ENCODE data around the gene GRB10. TPM values are rescaled to one million over a fixed set of nuclear protein-coding genes. Genes with fewer than 3 reads are reported as not detected.

Gene GRB10
- total and polyA plus RNA-seq, 11 donors, result 14.7 to 38.2 (median 28.0) TPM

GRCh38 chr7:50788382-50788781 is 5.7 kb upstream of the GRB10 start:
- peaks cover 0 to 4% (median 0%) of the 10 kb centered on the region in 12 donors for H3K9me3 ChIP-seq
- peaks cover 0 to 73% (median 46%) of the 10 kb centered on the region in 12 donors for H3K4me1 ChIP-seq
- 90 to 99% (median 97%) methylated on average over 5 of the region's 5 CpGs for WGBS, 4 donors
- TF ChIP-seq POLR2A (IDR thresholded peaks at IDR 0.05) (no peak), CTCF (IDR thresholded peaks at IDR 0.05) (no peak)
- no peak for ATAC-seq
- DNase-seq, result no peak
- H3K36me3 ChIP-seq, result no peaks in the 10 kb centered on the region
- H3K27me3 ChIP-seq, result no peaks in the 10 kb centered on the region
- intact Hi-C loops (cut with DNase I), result loop anchor here in 5 of 10 donors (10.0 kb wide), 1 partner anchor 356 kb away; no protein-coding TSS in a partner anchor
- H3K4me3 ChIP-seq, result no peak overlapping the region
- H3K27ac ChIP-seq, result no peak overlapping the region

- ATAC-seq, result no peak
- no peaks in the 10 kb centered on the region for H3K36me3 ChIP-seq
- H3K27me3 ChIP-seq, result no peaks in the 10 kb centered on the region
- H3K27ac ChIP-seq, result no peak overlapping the region
- no peak for DNase-seq
- WGBS, 4 donors, result 70 to 89% (median 77%) methylated on average over 4 of the region's 4 CpGs
- no peak for TF ChIP-seq POLR2A (IDR thresholded peaks at IDR 0.05)
- no peak for TF ChIP-seq CTCF (IDR thresholded peaks at IDR 0.05)
- peaks cover 0 to 4% (median 0%) of the 10 kb centered on the region in 12 donors for H3K9me3 ChIP-seq
- H3K4me1 ChIP-seq, result peaks cover 0 to 73% (median 47%) of the 10 kb centered on the region in 12 donors
- no peak overlapping the region for H3K4me3 ChIP-seq
- intact Hi-C loops (cut with DNase I), result loop anchor here in 5 of 10 donors (10.0 kb wide), 1 partner anchor 357 kb away; no protein-coding TSS in a partner anchor
Measured at GRCh38 chr7:50787825-50788224, 5.1 kb upstream of the GRB10 start.

GRCh38 chr7:50785346-50785745 is 2.6 kb upstream of the GRB10 start:
- Histone ChIP-seq H3K9me3 (peaks cover 0 to 4% (median 0%) of the 10 kb centered on the region in 12 donors), H3K27ac (no peak overlapping the region), H3K4me3 (no peak overlapping the region), H3K27me3 (peaks cover 0 to 6% (median 0%) of the 10 kb centered on the region in 9 donors), H3K36me3 (no peaks in the 10 kb centered on the region), H3K4me1 (peaks cover 0 to 75% (median 42%) of the 10 kb centered on the region in 12 donors)
- intact Hi-C loops (cut with DNase I), result loop anchor here in 5 of 10 donors (10.0 kb wide), 1 partner anchor 359 kb away; no protein-coding TSS in a partner anchor
- TF ChIP-seq POLR2A (IDR thresholded peaks at IDR 0.05) (no peak), CTCF (IDR thresholded peaks at IDR 0.05) (no peak)
- DNase-seq (no peak), ATAC-seq (no peak)
- WGBS, 4 donors, result 90 to 95% (median 94%) methylated on average over 6 of the region's 6 CpGs

GRCh38 chr7:50783801-50784507 is 1.3 kb upstream of the GRB10 start:
- peaks cover 0 to 70% (median 36%) of the 10 kb centered on the region in 12 donors for H3K4me1 ChIP-seq

More at GRCh38 chr7:50783801-50784507, 1.3 kb upstream of the GRB10 start:
- no peak overlapping the region for H3K27ac ChIP-seq
- ATAC-seq (no peak), DNase-seq (no peak)
- H3K36me3 ChIP-seq, result peaks cover 0 to 3% (median 0%) of the 10 kb centered on the region in 9 donors
- no peak overlapping the region for H3K4me3 ChIP-seq
- H3K27me3 ChIP-seq, result peaks cover 0 to 6% (median 0%) of the 10 kb centered on the region in 9 donors
- intact Hi-C loops (cut with DNase I), result loop anchor here in 7 of 10 donors (5.0 to 10.0 kb wide), 5 partner anchors 52 to 361 kb away; no protein-coding TSS in a partner anchor
- peaks cover 0 to 4% (median 0%) of the 10 kb centered on the region in 12 donors for H3K9me3 ChIP-seq
- TF ChIP-seq CTCF (IDR thresholded peaks at IDR 0.05) (no peak), POLR2A (IDR thresholded peaks at IDR 0.05) (no peak)
- WGBS, 4 donors, result 81 to 89% (median 85%) methylated on average over 12 of the region's 12 CpGs
